ENCODE measurements around the gene SERPINA6. TPM values are rescaled to one million over a fixed set of nuclear protein-coding genes. Genes with fewer than 3 reads are reported as not detected.

Gene SERPINA6
- total and polyA plus RNA-seq, 8 donors: 0.19 TPM; not detected in 7

DNA sequence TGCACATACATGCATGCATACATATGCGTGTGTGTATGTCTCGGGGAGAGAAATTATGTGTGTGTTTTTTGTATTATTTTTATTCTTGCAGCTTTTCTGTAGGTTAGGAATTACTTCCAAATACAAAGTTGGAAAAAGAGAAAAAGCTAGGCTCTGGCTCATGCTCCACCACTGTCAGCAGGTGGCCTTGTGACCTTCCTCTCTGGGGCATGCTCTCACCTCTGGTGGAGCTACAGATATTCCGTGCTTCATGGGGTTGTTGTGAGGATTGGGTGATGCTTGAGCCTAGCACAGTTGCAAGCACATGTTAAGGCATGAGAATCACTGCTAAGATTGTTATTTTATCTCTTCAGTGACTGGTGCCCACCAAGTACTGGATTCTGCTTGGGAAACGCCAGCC lies 6.7 kb upstream of the SERPINA6 start:
- DNase-seq: no peak
- intact Hi-C loops (cut with DNase I; ENCODE audit: low total_unique reads): no loop called here
- Histone ChIP-seq H3K4me3 (no peak overlapping the region), H3K27ac (no peak overlapping the region), H3K4me1 (no peaks in the 10 kb centered on the region), H3K9me3 (no peaks in the 10 kb centered on the region), H3K27me3 (peaks cover 0 to 4% (median 0%) of the 10 kb centered on the region in 3 donors), H3K36me3 (no peaks in the 10 kb centered on the region)
- TF ChIP-seq EP300 (IDR thresholded peaks at IDR 0.05): no peak
- TF ChIP-seq, protein P1, sequence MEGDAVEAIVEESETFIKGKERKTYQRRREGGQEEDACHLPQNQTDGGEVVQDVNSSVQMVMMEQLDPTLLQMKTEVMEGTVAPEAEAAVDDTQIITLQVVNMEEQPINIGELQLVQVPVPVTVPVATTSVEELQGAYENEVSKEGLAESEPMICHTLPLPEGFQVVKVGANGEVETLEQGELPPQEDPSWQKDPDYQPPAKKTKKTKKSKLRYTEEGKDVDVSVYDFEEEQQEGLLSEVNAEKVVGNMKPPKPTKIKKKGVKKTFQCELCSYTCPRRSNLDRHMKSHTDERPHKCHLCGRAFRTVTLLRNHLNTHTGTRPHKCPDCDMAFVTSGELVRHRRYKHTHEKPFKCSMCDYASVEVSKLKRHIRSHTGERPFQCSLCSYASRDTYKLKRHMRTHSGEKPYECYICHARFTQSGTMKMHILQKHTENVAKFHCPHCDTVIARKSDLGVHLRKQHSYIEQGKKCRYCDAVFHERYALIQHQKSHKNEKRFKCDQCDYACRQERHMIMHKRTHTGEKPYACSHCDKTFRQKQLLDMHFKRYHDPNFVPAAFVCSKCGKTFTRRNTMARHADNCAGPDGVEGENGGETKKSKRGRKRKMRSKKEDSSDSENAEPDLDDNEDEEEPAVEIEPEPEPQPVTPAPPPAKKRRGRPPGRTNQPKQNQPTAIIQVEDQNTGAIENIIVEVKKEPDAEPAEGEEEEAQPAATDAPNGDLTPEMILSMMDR (IDR thresholded peaks at IDR 0.05): no peak
- no peak for TF ChIP-seq POLR2A (IDR thresholded peaks at IDR 0.05)
- no peak for TF ChIP-seq POLR2AphosphoS5 (IDR thresholded peaks at IDR 0.05)
- 86 to 94% (median 90%) methylated on average over 4 of the region's 4 CpGs for WGBS, 5 donors

DNA sequence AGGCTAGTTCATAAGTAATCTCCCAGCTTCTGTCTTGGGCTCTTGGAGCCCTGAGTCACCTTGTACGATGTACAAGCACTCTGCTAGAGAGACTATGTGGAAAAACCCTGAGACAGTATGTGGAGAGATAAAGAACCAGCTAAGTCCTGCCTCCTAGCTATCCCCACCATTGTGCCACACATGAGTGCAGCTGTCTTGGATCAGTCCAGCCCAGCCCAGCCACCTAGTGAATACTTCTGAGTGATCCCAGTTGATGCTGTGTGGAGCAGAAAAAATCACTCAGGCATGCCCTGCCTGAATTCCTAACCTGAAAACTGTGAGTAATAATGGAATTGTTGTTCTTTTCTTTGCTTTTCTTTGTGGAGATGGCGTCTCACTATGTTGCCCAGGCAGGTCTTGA lies 5.1 kb upstream of the SERPINA6 start:
- no peak overlapping the region for H3K4me3 ChIP-seq
- TF ChIP-seq POLR2AphosphoS5 (IDR thresholded peaks at IDR 0.05): no peak
- no peak for TF ChIP-seq POLR2A (IDR thresholded peaks at IDR 0.05)
- TF ChIP-seq, protein P1 (IDR thresholded peaks at IDR 0.05): no peak
- 74 to 88% (median 85%) methylated on average over 2 of the region's 2 CpGs for WGBS, 5 donors
- peaks cover 0 to 4% (median 0%) of the 10 kb centered on the region in 3 donors for H3K27me3 ChIP-seq
- H3K4me1 ChIP-seq: no peaks in the 10 kb centered on the region
- no peaks in the 10 kb centered on the region for H3K36me3 ChIP-seq
- no peaks in the 10 kb centered on the region for H3K9me3 ChIP-seq
- DNase-seq: no peak
- no peak overlapping the region for H3K27ac ChIP-seq
- intact Hi-C loops (cut with DNase I; ENCODE audit: low total_unique reads): no loop called here

DNA sequence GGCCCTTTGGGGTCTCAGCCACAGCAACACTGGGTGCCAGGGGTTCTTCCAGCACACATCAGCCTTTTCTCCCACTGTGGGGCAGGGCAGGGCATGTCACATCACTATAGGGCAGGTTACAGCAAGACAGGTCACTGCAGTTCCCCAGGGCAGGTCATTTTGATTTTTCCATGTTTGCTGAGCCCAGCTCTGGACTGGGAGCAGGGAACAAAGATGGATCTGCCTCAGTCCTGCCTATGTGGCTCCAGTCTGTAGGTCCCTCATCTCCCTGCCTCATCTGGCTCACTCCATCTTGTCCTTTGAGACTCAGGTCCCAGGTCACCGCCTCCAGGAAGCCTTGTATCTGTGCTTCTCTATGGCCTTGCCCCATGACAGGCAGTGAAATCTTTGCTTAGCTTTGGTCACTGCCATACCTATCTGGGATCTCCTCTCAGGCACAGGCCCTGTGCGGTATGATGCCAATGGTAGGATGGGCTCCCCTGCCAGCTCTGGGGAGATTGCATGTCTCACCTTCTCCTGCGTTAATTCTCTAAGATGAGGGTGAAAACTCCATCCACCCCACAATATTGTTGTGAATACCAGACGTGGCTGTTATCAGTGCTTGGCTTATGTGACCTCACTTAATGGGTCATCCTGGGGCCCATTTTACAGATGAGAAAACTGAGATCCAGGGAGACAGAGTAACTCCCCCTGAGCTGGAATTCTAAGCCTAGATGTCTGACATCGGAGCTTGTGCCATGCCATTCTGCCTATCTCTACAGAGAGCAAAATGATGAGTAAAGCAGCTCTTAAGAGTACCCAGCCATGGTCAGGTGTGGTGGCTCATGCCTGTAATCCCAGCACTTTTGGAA lies 1.5 kb downstream of the SERPINA6 start:
- Histone ChIP-seq H3K4me3 (no peak overlapping the region), H3K4me1 (no peaks in the 10 kb centered on the region), H3K27me3 (no peaks in the 10 kb centered on the region), H3K27ac (no peak overlapping the region), H3K9me3 (no peaks in the 10 kb centered on the region), H3K36me3 (no peaks in the 10 kb centered on the region)
- DNase-seq: no peak
- intact Hi-C loops (cut with DNase I; ENCODE audit: low total_unique reads): no loop called here
- TF ChIP-seq POLR2AphosphoS5 (IDR thresholded peaks at IDR 0.05): no peak
- TF ChIP-seq, protein P1 (IDR thresholded peaks at IDR 0.05): no peak
- TF ChIP-seq POLR2A (IDR thresholded peaks at IDR 0.05): no peak
- no peak for TF ChIP-seq EP300 (IDR thresholded peaks at IDR 0.05)
- 76 to 84% (median 79%) methylated on average over 4 to 5 of the region's 5 CpGs for WGBS, 5 donors

DNA sequence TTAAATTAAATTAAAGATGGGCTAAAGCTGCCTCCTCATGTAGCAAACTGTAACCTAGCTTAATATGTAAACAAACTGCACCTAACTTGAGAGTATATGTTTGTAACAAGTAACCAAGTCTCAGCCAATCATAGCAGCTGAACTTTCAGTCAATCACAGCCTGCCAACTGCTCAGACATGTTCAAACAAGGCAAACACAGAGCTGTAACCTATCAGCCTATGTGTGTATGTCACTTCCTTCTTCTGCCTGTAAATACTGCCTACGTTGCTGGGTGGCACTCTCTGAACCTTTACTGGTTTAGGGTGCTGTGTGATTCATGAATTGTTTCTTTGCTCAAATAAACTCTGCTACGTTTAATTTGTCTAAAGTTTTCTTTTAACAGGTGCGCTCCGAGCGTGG lies 2.9 kb downstream of the SERPINA6 start:
- 29 to 38% (median 35%) methylated on average over 5 of the region's 5 CpGs for WGBS, 5 donors
- Histone ChIP-seq H3K27ac (no peak overlapping the region), H3K4me1 (no peaks in the 10 kb centered on the region), H3K27me3 (no peaks in the 10 kb centered on the region), H3K9me3 (no peaks in the 10 kb centered on the region), H3K4me3 (no peak overlapping the region), H3K36me3 (no peaks in the 10 kb centered on the region)
- TF ChIP-seq EP300 (IDR thresholded peaks at IDR 0.05) (no peak), POLR2AphosphoS5 (IDR thresholded peaks at IDR 0.05) (peak in 1 of 3 donors; percentile 11)
- intact Hi-C loops (cut with DNase I; ENCODE audit: low total_unique reads): no loop called here
- DNase-seq: peak in 1 of 2 donors; percentile 79

DNA sequence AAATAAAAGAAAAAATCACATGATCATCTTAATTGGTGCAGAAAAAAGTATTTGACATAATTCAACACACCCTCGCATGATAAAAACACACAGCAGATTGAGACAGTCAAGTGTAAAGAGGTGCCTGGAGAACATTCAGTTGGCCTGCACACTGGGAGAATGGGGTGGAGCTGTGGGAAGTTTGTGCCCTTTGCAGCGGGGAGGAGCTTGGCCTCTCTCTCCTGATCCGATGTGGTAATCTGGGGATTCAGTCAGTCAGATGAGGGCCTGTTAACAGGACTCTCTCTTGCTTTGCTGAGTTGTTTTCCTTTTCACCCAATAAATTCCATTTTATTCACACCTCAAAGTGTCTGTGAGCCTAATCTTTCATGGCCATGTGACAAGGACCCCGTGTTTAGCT lies 5.9 kb downstream of the SERPINA6 start:
- WGBS, 5 donors: 47 to 57% (median 54%) methylated on average over 4 of the region's 4 CpGs
- Histone ChIP-seq H3K4me3 (no peak overlapping the region), H3K4me1 (no peaks in the 10 kb centered on the region), H3K9me3 (peaks cover 0 to 4% (median 0%) of the 10 kb centered on the region in 4 donors), H3K36me3 (no peaks in the 10 kb centered on the region), H3K27me3 (no peaks in the 10 kb centered on the region), H3K27ac (no peak overlapping the region)
- no peak for TF ChIP-seq POLR2AphosphoS5 (IDR thresholded peaks at IDR 0.05)
- TF ChIP-seq, protein P1 (IDR thresholded peaks at IDR 0.05): no peak
- no peak for TF ChIP-seq POLR2A (IDR thresholded peaks at IDR 0.05)
- no peak for TF ChIP-seq EP300 (IDR thresholded peaks at IDR 0.05)
- intact Hi-C loops (cut with DNase I; ENCODE audit: low total_unique reads): no loop called here
- DNase-seq: peak in 1 of 2 donors; percentile 11

Measured in stomach (tissue), 9 donors.